A673 (cell line): ENCODE data around the gene SBF2. TPM values are rescaled to one million over a fixed set of nuclear protein-coding genes. Genes with fewer than 3 reads are reported as not detected.

Experiments
- BruUV-seq: library from RNA; stranded (reverse); fragments of 400-500 nt; replicated peaks from 2 replicates; lab custom pipeline; 2021; lab: Mats Ljungman, UMichigan
- CTCF ChIA-PET: fragments of 300-600 bp; sonication (Branson Sonifier 250); formaldehyde crosslinking; loops from one replicate; lab custom pipeline; 2022; ENCODE audit warnings: antibody characterized with exemption; lab: Charles Lee
- POLR2A ChIA-PET: fragments of 300-600 bp; sonication (Branson Sonifier 250); formaldehyde crosslinking; loops from one replicate; lab custom pipeline; 2022; ENCODE audit warnings: antibody characterized with exemption; ENCODE audit not compliant: low non-redundant PET; lab: Charles Lee
- DNase-seq: peaks from one replicate; pipeline ENCODE4 v3.0.0-alpha.2; 2015; ENCODE audit warnings: low spot score
- H3K27ac ChIP-seq: fragments of 200-600 bp; sonication (generic); 2 replicates; pipeline ENCODE4 v1.5.1; 2016; ENCODE audit warnings: mixed run types, low read depth, mild to moderate bottlenecking, mixed read lengths, antibody characterized with exemption, low read length; ENCODE audit not compliant: poor library complexity, severe bottlenecking
- H3K27me3 ChIP-seq: fragments of 200-600 bp; sonication (generic); replicated peaks from 2 replicates; pipeline ENCODE4 v1.6.1; 2017; ENCODE audit warnings: mixed run types, low read depth, mild to moderate bottlenecking, mixed read lengths, antibody characterized with exemption, low read length; ENCODE audit not compliant: insufficient read depth, poor library complexity
- H3K36me3 ChIP-seq: fragments of 200-600 bp; sonication (generic); 2 replicates; pipeline ENCODE4 v1.6.1; 2016; ENCODE audit warnings: mixed run types, mild to moderate bottlenecking, mixed read lengths, antibody characterized with exemption, low read length; ENCODE audit not compliant: insufficient read depth, poor library complexity, severe bottlenecking
- H3K4me1 ChIP-seq: fragments of 200-600 bp; sonication (generic); 2 replicates; pipeline ENCODE4 v1.6.1; 2017; ENCODE audit warnings: mixed run types, mild to moderate bottlenecking, mixed read lengths, antibody characterized with exemption, low read length; ENCODE audit not compliant: insufficient read depth, poor library complexity, severe bottlenecking
- H3K4me3 ChIP-seq: fragments of 200-600 bp; sonication (generic); 2 replicates; pipeline ENCODE4 v1.5.1; 2016; ENCODE audit warnings: low read depth, mixed run types, mild to moderate bottlenecking, mixed read lengths, low read length; ENCODE audit not compliant: poor library complexity, severe bottlenecking
- H3K9me3 ChIP-seq: fragments of 200-600 bp; sonication (generic); 2 replicates; pipeline ENCODE4 v1.6.1; 2016; ENCODE audit warnings: mixed run types, low read depth, mild to moderate bottlenecking, mixed read lengths, antibody characterized with exemption, low read length; ENCODE audit not compliant: poor library complexity, severe bottlenecking
- EZH2 ChIP-seq: fragments of 200-600 bp; sonication (generic); IDR thresholded peaks from 2 replicates; pipeline ENCODE4 v1.6.1; 2017; ENCODE audit warnings: borderline replicate concordance, low read depth, mild to moderate bottlenecking, mixed read lengths, antibody characterized with exemption, low read length; ENCODE audit not compliant: poor library complexity, severe bottlenecking
- intact Hi-C: fragments of 100-400 bp; cut with micrococcal nuclease; formaldehyde crosslinking; loops from one replicate; pipeline ENCODE4 v1.10.0; 2022; ENCODE audit not compliant: unreplicated experiment
- total RNA-seq: library from RNA; stranded (reverse); gene quantifications from 2 replicates; pipeline ENCODE4 v1.2.3, GENCODE V29; 2021
- TF ChIP-seq, protein P1 (sequence below): fragments of 300-800, 200-600 bp; sonication (generic); conservative IDR thresholded peaks from 2 replicates; pipeline ENCODE4 v1.5.1; 2017; ENCODE audit warnings: low read depth, mild to moderate bottlenecking, antibody characterized with exemption, low read length, moderate library complexity, mixed read lengths

SBF2 gene
- total RNA-seq, 1 experiment from 2014 or later: 31.8 TPM

DNA sequence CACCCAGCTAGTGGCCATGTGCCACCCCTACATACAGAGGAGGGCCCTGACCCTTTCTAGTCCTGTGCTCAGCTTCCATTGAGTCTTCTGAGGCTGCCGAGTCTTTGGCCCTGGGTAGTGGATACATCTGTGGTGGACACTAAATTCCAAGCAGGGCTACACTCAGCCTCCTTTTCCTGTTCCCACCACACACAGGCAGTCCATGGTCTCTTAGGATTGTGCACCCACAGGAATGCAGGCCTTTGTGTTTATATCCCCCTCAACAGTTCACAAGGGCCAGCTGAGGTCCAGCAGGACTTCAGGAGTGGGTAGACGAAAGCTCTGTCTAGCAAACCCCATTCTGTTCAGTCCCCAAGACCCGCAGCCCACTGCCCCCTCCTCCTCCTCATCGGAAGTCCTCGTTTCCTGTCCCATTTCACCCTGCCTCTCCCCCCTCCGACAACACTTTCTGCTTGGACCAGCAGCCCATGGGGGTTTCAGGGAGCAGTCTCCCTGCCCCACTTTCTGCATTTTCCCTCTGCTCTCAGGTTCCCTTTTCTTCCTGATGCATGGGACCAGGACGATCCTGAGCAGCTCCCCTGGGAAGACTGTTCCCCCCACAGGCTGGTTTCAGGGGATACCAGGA is 538.3 kb downstream of the SBF2 start:
- DNase-seq: no peak
- BruUV-seq: no TSS peak
- Histone ChIP-seq H3K27me3 (no peaks in the 10 kb centered on the region), H3K9me3 (no peaks in the 10 kb centered on the region), H3K4me3 (no peak overlapping the region), H3K36me3 (no peaks in the 10 kb centered on the region), H3K4me1 (peaks cover 24% of the 10 kb centered on the region), H3K27ac (no peak overlapping the region)
- ChIA-PET POLR2A (no interaction called here), CTCF (no interaction called here)
- intact Hi-C loops: loop anchor here (5.0 kb wide), 1 partner anchor 107 kb away; no protein-coding TSS in a partner anchor
- TF ChIP-seq, protein P1, sequence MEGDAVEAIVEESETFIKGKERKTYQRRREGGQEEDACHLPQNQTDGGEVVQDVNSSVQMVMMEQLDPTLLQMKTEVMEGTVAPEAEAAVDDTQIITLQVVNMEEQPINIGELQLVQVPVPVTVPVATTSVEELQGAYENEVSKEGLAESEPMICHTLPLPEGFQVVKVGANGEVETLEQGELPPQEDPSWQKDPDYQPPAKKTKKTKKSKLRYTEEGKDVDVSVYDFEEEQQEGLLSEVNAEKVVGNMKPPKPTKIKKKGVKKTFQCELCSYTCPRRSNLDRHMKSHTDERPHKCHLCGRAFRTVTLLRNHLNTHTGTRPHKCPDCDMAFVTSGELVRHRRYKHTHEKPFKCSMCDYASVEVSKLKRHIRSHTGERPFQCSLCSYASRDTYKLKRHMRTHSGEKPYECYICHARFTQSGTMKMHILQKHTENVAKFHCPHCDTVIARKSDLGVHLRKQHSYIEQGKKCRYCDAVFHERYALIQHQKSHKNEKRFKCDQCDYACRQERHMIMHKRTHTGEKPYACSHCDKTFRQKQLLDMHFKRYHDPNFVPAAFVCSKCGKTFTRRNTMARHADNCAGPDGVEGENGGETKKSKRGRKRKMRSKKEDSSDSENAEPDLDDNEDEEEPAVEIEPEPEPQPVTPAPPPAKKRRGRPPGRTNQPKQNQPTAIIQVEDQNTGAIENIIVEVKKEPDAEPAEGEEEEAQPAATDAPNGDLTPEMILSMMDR: no peak

DNA sequence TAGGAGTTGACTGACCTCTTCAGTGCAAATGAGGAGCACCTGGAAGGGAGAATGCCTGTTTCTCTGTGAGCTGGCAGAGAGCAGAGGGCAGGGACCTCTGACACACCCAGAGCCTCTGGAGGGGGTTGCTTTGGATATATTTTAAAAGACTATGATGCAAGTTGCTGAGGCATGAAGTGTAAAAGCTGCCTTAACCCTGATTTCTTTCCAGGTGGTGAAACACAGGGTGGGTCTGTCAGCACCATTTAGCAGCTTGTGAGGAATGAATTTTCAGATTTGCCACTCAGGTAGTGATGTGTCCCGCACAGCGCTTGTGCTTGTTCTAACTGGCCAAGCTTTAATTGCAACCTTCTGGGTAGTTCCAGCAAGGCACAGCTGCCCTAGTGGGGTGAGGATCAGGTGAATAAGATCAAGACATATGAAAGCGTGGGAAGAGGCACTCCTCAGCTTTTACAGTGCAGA is 540.0 kb downstream of the SBF2 start:
- Histone ChIP-seq H3K36me3 (peaks cover 4% of the 10 kb centered on the region), H3K9me3 (no peaks in the 10 kb centered on the region), H3K27me3 (no peaks in the 10 kb centered on the region), H3K4me3 (no peak overlapping the region), H3K27ac (no peak overlapping the region), H3K4me1 (peaks cover 7% of the 10 kb centered on the region)
- DNase-seq: no peak
- CTCF ChIA-PET: no interaction called here
- TF ChIP-seq EZH2: no peak
- TF ChIP-seq, protein P1: no peak
- no TSS peak for BruUV-seq
- intact Hi-C loops: no loop called here
- POLR2A ChIA-PET: no interaction called here

DNA sequence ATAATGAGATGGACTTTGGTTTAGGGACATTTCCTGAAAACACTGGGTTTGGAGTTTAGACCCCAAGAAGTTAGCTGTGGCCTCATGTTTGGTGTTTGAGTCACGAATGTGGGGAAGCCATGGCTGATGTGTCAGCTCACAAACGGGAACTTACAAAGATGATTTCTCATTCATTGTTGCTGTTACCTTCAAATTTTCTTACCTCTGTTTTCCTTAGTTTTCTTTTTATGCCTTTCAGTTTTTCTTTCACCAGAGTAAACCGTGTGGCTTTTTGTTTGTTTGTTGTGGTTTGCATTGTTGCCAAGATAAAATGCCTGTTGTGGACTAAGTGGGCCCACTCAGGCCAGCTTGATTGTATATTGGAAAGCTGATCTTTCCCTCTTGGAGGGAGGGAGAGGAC is 541.0 kb downstream of the SBF2 start:
- no peaks in the 10 kb centered on the region for H3K9me3 ChIP-seq

More for the DNA sequence above, 541.0 kb downstream of the SBF2 start:
- no TSS peak for BruUV-seq
- no peak overlapping the region for H3K4me3 ChIP-seq
- no peak overlapping the region for H3K27ac ChIP-seq
- H3K27me3 ChIP-seq: no peaks in the 10 kb centered on the region
- intact Hi-C loops: no loop called here
- no peak for DNase-seq
- ChIA-PET CTCF (no interaction called here), POLR2A (no interaction called here)
- TF ChIP-seq, protein P1: no peak
- no peak for TF ChIP-seq EZH2
- peaks cover 4% of the 10 kb centered on the region for H3K36me3 ChIP-seq
- H3K4me1 ChIP-seq: peaks cover 10% of the 10 kb centered on the region
